T-helper 2 cell (primary cell): ENCODE results near the gene ST8SIA6.
"Not testable (repeated sequence)": the region's sequence is repeated elsewhere in the genome, so short reads cannot be mapped to it uniquely, and the experiment has no call there.

Experiments used
- DNase-seq, 5 experiments: peaks; one replicate each; pipeline versions ENCODE4 v3.0.0 to v3.0.0-alpha.2; 2012 to 2022
- total RNA-seq, 2 donors: gene quantifications; one replicate each; lab custom pipeline; 2026; lab: John Stamatoyannopoulos, UW

The ST8SIA6 gene, protein sequence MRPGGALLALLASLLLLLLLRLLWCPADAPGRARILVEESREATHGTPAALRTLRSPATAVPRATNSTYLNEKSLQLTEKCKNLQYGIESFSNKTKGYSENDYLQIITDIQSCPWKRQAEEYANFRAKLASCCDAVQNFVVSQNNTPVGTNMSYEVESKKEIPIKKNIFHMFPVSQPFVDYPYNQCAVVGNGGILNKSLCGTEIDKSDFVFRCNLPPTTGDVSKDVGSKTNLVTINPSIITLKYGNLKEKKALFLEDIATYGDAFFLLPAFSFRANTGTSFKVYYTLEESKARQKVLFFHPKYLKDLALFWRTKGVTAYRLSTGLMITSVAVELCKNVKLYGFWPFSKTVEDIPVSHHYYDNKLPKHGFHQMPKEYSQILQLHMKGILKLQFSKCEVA
- 5.3 to 5.6 reads per million in 2 donors for total RNA-seq

DNA sequence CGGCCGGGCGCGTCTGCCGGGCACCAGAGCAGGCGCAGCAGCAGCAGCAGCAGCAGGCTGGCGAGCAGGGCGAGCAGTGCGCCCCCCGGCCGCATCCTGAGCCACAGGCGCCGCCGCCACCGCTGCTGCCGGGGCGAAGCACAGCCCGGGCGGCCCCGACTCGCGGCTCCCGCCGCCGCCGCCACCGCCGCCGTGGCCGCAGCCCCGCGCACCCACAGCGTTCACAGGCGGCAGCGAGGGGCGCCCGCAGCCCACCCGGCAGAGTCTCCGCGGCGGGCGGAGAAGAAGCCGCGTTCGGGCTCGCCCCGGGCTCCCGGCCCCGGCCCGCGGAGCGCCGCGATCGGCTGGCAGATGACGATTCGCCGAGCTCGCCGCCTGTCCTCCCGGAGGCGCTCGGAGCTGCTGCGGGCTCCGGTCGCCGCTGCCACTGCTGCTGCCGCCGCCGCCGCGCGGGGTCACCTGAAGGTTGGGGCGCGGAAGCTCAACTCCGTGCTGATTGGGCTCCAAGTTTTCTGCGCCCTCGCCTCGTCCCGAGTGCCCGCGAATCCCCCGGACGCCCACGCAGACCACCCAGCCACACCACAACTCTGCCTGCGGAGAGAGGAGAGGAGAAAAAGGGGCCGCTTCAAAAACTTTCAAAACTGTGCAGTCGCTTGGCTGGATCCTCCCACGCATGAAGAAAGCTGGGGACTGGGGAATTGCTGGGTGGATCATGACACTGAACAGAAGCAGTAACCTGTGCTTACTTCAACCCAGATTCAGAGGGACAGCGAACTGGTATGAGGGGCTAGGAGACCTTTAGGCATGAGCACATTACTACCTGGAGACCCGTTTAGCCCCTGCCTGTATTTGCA lies at the start of gene ST8SIA6:
Gene ST8SIA6, minus strand, starts transcription at position 435 of the 854 bp plus-strand sequence. Its CDS starts 340 bp downstream, at position 95.
- peak; percentile 8 to 72 (median 27) for DNase-seq

DNA sequence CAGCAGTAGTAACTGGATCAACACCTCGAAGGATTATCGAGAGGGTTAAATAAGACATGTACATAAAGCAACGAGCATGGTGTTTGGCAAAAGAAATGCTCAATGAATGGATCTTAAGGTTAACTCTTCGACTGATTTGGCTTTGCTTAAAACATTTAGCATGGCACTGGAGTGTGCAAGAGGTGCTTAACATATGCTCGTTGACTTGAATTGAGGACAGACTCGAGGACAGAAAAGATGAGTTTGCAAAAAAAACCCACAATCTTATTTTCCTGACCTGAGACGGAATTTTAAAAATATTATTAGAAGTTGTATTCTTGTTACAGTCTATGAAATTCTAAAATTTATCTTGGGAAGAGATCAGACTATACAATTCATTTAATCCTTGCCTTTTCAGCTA lies 49.4 kb upstream of the ST8SIA6 start:
- DNase-seq: no peak

DNA sequence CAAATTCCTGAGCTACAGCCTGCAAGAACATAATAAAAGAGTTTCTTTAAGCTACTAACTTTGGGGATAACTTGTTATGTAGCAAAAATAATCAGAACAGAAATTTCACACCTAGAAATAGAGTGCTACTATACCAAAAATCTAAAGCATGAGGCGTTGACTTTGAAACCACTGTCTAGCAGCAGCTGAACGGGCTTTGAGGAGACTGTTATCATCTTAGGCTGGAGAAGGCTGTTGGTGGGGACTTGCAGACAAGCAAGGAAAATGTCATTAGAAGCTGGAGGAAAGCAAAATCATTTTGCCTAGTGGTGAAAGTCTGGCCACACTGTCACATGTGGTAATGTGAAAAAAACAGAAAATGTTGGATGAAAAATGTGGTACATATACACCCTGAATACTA lies 48.4 kb upstream of the ST8SIA6 start:
- DNase-seq: no peak

DNA sequence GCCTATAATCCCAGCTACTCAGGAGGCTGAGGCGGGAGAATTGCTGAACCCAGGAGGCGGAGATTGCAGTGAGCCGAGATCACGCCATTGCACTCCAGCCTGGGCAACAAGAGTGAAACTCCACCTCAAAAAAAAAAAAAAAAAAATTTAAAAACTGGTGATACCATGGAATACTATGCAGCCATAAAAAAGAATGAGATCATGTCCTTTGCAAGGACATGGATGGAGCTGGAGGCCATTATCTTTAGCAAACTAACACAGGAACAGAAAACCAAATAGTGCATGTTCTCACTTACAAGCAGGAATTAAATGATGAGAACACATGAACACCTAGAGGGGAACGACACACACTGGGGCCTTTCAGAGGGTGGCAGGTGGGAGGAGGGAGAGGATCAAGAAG lies 44.6 kb upstream of the ST8SIA6 start:
- not testable (repeated sequence) for DNase-seq

DNA sequence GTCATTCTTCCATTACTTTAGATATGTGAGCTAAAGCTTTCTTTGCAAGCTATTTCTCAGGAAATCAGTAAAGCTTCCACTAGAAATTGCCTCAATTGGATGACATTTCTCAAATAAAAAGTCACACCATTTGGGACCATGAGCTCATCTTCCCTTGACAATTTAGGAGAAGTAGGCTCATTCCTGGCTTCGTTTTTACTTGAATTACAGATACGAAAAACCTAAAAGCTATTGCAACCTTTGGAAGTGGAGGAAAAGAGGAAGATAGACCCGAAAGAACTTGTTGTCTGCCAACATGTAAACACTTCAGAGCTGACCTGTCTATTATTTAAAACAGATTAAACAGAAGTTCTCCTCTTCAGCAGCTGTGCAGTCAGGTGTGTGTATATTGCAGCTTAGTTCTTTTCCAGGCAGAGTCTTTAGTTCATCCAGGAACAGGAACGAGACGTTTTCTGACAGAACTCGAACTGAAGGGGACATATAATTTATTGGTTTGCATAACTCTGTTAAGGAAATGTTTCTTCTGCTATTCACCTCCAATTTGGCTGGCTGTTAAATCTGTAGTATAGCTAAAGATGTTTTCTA lies 43.1 kb upstream of the ST8SIA6 start:
- DNase-seq: no peak

DNA sequence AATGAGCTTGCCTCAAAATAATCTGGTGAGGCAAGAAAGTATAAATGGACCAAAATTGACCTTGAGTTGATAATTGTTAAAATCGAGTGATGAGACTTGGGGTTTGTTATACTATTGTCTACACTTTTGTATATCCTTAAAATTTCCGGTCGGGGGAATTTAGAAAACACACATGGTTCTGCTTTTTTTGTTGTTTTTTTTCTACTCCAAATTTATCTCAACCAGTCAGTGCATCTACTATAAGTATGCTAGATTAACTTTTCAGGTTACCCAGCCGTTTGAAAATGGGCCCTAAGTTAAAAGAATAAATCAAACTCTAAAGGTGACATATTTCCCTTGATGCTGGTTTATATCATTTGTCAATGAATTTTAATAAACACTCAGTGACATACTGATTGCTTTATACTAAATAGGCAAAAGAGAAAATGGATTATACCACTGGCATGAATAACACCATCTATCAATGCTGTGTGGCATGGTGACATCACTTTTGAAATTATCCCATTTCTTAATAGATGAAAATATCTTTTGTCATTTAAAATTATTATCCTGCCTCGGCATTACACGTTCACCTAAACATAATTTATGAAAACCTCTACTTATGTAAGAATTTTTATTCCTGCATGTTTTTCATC lies 40.3 kb upstream of the ST8SIA6 start:
- DNase-seq: no peak

DNA sequence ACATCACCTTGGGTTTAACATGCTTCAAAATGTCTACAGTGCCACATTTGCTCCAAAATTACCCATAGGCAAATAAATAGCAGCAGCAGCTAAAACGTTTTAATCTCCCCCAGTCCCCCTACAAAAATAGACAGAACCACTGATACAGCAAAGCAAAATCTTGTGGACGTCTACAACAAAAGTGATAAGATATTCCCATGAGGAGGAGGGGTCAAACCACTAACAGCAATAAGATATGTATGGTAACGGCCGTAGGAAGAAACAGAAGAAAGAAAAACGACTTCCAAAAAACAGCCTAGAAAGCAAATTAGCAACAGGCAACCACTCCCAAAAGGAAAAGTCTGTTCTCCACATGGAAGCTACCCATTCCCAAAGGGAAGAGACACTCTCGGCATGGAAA lies 34.5 kb upstream of the ST8SIA6 start:
- DNase-seq: no peak

DNA sequence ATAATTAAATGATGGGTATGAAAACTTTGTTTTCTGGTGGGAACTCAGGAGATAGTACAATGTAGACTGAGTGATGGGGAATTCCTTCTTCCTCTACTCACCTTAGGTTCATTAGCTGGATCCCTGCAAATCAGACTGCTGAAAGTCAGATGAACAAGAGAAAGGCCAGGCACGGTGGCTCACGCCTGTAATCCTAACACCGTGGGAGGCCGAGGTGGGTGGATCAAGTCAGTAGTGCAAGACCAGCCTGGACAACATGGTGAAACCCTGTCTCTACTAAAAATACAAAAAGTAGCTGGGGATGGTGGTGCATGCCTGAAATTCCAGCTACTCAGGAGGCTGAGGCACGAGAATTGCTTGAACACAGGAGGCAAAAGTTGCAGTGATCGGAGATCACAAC lies 28.7 kb upstream of the ST8SIA6 start:
- DNase-seq: no peak

DNA sequence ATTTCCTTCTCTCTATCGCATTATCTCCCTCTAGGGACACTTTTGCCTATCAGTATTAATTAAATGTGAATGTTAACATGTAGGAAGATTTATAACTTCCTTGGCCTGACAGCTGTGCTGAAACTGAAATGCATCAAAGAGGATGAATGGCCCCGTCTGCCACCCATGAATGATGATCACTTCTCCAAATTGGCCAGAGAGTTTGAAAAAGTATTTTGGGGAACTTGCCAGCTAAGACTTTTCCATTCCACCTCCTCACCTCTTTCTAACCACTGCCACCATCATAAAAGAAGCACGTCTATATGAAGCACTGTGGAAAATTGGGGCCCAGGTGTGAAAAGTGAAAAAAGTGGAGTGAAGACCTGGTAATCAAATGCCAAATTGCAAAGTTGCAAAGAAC lies 25.4 kb upstream of the ST8SIA6 start:
- DNase-seq: no peak

DNA sequence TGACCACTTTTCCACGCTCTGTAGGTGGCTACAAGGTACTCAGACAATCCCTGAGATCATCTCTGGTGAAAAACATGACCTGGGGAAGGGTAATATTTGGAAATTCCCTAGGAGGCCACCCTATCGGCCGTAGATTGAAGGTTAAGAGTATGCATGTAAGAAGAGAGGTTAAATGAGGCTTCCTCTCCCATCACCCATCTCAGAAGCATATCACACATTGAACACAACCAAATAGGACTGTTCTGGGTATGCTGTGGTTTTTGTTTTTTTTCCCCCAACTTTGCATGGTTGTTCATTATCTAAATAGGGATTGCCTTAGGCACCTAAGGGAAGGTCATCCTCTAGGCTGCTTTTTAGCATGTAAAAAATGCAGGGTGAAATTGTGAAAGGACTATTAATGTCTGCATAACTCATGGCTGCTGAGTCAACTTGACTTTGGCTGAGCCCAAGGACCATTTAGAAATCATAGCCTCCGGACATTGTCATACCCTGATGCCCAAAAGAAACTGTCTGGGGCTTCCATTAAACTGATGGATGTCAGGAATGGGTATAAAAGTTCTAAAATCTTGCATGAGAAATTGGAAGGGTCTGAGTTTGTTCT lies 24.7 kb upstream of the ST8SIA6 start:
- no peak for DNase-seq

DNA sequence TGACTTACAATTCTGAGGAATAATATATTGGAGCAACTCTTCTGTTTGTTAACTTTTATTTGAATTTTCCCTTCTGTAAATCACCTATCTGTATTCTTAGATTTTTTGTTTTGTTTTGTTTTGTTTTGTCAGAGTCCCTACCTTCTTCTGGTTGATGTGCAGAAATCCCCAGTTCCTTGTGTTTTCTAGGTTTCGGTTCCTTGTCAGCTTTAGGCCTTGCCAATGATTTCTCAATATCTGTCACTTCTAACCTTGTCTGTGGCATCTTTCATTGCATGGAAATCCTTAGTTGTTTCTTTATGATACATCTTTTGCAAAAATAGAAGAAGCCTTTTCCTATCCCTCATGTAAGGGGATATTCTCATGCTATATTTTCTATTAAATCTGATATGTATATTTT lies 21.7 kb upstream of the ST8SIA6 start:
- DNase-seq: no peak

DNA sequence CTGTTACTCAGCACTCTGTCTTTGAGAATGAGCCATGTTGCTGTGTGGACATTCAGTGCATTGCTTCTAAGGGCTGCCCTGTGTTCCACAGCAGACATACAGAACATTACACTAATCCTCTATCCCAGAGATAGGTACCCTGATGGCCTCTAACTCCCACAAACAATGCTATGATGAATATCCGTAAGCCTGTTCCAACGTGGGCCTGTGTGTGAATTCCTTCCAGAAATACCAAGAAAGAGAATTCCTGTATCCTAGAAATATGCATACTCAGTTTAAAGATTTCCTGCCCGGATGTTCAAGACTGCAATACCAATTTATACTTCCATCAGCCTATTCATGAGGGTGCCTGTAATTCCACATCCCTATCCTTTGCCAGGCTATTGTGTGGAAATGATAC lies 21.3 kb upstream of the ST8SIA6 start:
- no peak for DNase-seq

DNA sequence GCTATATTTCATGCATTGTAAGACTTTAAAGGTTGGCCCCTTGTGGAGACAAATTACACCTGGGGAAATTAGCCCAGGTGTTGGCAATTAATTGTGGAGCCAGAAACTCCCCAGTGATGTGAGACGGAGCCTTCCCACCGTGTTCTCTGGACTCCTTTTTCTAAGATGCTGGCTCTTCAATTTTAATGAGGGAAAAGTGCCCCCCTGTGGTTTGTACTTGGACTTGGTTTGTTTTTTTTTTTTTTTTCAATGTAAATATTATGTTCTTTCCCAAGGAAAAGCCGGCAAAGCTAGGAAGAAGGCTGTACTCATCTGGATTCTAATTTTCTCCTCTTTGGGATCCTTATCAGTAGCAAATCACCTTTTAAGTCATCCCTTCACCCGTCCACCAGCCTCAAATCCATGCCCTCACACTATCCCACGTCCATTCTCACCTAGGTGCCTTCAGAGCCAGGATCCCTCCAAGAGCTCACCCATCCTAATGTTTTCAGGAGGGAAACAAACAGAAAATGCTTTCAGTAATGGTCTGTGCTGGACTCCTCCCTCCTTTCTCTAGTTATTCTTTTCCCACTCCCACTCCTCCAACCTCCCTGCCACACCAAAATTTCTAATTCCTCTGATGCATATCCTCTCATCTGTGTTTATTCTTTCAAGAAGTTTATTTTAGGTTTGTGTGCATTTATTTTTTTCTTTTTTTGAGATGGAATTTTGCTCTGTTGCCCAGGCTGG lies 20.4 kb upstream of the ST8SIA6 start:
- no peak for DNase-seq

DNA sequence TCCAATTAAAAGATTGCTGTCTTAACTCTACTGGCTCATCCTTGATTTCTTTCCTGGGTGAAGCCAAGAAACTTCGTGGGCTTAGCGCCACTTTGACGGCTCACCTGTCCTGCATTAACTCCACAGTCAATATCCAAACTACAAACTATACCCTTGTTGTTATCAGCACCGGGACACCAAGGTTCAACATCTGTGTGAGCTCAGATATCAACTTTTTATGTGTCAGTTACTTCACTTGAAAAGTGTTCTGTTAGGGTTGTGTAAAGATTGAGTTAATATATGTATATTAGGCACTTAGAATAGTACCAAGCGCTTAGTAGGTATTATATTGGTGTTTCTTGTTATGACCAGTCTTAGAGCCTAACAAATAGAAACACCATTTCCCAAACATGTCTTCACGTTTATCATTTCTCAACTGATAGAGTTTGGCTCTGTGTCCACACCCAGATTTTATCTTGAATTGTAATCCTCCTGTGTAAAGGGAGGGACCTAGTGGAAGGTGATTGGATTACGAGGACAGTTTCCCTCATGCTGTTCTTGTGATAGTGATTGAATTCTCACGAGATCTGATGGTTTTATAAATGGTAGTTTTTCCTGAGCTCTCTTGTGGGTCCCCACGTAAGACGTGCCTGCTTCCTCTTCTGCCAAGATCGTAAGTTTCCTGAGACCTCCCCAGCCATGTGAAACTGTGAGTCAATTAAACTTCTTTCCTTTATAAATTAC lies 19.0 kb upstream of the ST8SIA6 start:
- no peak for DNase-seq

DNA sequence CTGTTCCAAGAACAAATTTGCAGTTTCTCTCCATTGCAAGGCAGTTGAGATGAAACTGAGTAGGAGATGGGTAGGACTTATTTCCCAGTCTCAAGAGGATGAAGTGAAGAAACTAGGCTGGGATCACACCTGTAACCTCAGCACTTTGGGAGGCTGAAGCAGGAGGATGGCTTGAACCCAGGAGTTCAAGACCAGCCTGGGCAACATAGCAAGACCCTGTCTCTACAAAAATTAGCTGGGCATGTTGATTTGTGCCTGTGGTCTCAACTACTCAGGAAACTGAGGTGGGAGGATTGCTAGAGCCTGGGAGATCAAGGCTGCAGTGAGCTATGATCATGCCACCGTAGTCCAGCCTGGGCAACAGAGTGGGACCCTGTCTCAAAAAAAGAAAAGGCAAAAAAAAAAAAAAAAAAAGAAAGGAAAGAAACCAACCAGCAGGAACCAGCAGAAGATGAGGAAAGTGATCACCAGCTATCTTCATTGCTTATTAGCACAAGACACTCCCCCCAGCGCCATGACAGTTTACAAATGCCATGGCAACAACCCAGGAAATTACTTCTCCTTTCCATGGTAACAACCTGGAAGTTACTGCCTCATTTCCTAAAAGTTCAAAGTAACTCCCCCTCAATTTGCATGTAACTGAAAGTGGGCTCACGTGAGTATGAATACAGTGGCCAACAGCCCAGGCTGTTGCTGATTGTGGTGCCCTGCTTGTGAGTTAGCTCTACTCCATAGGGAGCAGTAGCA lies 18.3 kb upstream of the ST8SIA6 start:
- no peak for DNase-seq

DNA sequence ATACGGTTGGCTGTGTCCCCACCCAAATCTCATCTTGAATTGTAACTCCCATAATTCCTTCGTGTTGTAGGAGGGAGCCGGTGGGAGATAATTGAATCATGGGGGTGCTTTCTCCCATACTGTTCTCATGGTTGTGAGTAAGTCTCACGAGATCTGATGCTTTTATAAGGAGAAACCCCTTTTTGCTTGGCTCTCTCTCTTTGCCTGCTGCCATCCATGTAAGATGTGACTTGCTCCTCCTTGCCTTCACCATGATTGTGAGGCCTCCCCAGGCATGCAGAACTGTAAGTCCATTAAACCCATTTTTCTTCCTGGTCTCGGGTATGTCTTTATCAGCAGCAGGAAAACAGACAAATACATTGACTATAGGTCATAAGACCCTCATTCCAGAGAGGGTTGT lies 15.9 kb upstream of the ST8SIA6 start:
- DNase-seq: no peak

DNA sequence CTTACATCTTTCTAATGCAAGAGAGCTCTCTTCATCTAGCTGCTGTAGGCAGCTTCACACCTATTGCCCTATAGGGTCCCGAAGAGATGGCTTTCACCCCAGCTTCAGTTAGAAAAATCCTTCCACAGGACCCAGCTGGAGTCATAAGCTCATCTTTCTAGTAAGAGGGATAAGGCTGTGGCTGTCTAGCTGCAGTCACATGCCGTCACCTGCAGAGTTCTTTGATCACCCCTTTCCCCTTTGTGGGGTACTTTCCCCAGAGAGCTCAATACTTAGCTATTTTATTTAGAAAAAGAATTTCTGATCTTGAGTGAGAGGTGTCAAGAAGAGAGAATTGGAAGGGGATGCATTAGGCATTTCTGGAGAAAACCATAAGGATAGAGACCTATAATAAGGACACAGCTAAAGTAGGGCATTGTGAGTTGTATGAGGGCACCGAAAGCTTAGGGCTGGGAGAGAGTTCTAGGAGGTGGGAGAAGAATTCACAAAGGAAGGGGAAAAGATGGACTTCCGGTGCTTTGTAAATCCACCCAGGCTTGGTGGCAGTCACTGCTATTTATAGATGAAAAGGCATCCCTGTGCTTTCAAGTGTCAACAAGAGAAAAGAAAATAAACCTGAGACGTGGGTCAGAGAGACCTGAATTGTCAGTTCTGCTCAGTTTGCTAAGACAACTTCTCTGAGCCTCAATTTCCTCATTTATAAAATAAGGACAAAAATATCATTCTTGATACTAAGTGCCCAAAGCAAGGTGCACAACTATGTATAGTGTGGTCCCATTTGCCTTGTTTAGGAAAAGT lies 11.1 kb upstream of the ST8SIA6 start:
- DNase-seq: no peak

DNA sequence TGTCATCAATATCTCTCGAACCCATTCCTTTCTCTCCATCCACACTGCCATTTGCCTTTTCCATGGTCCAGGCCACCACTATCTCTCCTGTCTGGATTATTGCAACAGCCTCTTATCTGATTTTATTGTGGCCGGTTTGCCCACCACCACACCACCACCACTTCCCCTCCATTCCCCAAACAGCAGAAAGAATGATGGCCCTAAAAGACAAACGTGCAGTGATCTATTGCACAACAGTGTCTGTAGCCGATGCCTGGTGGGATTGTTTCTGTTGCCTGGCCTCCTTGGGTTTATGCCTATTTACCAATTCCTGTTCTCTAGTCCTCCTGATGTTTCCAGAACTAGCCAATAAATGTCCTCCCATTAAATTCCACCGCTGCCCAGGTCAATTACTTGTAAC lies 10.2 kb upstream of the ST8SIA6 start:
- DNase-seq: no peak

DNA sequence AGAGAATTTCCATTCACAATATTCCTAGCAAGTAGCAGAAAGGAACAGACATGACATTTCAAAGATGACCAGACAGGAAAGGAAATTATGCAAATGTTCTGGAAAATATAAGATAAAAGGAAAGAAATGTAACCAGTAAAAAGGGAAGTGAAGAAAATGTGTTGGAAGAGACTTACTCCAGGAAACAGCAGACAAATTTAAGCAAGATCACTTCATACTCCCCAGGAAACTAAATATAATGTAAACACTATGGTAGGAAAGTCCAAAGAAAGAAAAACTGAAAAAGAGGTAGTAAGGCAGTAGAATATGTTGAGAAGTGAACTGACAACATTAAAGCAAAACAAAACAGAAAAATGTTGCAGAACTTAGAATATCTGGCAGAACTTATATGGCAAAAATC lies 6.4 kb upstream of the ST8SIA6 start:
- DNase-seq: no peak

DNA sequence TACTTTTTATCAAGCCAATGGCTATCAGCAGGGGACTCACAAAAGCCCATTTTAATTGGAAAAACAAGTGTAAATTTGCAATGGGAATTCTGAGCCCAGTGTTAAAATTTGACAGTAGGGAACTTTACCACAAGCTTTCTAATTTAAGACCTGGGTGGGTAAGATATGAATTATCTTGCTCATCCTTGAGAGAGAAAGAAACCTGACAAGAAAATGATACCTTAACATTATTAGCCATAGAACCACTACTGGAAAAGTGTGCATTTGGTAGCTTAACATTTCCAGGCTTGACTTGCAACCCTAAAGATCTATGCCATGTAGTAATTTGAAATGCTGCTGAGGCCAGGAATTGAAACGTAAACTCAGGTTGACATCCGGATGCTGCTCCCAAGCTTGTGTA lies 2.7 kb upstream of the ST8SIA6 start:
- no peak for DNase-seq
